ENCODE measurements around the gene TRMT1.

- TF ChIP-seq TCF12 (IDR thresholded peaks at IDR 0.05; ENCODE audit: low read depth) (no peak), NFIC (IDR thresholded peaks at IDR 0.05) (no peak), TEAD4 (IDR thresholded peaks at IDR 0.05) (0 out of 2 replicates have a peak, but pooled peaks have one; percentile 12), TAF1 (IDR thresholded peaks at IDR 0.05; ENCODE audit: low read depth) (no peak; the same call in 1 of the 2 replicates), CREB1 (IDR thresholded peaks at IDR 0.05; ENCODE audit: low read depth) (no peak), EGR1 (IDR thresholded peaks at IDR 0.05) (peak; percentile 95), RAD21 (IDR thresholded peaks at IDR 0.05; ENCODE audit: low read depth) (no peak), CEBPB (IDR thresholded peaks at IDR 0.05) (no peak), EP300 (IDR thresholded peaks at IDR 0.05; ENCODE audit: borderline replicate concordance) (no peak)
- TF ChIP-seq, protein P1, sequence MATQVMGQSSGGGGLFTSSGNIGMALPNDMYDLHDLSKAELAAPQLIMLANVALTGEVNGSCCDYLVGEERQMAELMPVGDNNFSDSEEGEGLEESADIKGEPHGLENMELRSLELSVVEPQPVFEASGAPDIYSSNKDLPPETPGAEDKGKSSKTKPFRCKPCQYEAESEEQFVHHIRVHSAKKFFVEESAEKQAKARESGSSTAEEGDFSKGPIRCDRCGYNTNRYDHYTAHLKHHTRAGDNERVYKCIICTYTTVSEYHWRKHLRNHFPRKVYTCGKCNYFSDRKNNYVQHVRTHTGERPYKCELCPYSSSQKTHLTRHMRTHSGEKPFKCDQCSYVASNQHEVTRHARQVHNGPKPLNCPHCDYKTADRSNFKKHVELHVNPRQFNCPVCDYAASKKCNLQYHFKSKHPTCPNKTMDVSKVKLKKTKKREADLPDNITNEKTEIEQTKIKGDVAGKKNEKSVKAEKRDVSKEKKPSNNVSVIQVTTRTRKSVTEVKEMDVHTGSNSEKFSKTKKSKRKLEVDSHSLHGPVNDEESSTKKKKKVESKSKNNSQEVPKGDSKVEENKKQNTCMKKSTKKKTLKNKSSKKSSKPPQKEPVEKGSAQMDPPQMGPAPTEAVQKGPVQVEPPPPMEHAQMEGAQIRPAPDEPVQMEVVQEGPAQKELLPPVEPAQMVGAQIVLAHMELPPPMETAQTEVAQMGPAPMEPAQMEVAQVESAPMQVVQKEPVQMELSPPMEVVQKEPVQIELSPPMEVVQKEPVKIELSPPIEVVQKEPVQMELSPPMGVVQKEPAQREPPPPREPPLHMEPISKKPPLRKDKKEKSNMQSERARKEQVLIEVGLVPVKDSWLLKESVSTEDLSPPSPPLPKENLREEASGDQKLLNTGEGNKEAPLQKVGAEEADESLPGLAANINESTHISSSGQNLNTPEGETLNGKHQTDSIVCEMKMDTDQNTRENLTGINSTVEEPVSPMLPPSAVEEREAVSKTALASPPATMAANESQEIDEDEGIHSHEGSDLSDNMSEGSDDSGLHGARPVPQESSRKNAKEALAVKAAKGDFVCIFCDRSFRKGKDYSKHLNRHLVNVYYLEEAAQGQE (IDR thresholded peaks at IDR 0.05; ENCODE audit: low read depth) = no peak
- TF ChIP-seq, protein P2, sequence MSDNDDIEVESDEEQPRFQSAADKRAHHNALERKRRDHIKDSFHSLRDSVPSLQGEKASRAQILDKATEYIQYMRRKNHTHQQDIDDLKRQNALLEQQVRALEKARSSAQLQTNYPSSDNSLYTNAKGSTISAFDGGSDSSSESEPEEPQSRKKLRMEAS (IDR thresholded peaks at IDR 0.05) = no peak
Observed at GRCh38 chr19:13118424-13119193, 2.1 kb upstream of the TRMT1 start.

Measured in Ishikawa (cell line).